ENCODE results near the gene LGALS9C.
"Not testable (repeated sequence)": the region's sequence is repeated elsewhere in the genome, so short reads cannot be mapped to it uniquely, and the experiment has no call there.

- TF ChIP-seq, protein P1, sequence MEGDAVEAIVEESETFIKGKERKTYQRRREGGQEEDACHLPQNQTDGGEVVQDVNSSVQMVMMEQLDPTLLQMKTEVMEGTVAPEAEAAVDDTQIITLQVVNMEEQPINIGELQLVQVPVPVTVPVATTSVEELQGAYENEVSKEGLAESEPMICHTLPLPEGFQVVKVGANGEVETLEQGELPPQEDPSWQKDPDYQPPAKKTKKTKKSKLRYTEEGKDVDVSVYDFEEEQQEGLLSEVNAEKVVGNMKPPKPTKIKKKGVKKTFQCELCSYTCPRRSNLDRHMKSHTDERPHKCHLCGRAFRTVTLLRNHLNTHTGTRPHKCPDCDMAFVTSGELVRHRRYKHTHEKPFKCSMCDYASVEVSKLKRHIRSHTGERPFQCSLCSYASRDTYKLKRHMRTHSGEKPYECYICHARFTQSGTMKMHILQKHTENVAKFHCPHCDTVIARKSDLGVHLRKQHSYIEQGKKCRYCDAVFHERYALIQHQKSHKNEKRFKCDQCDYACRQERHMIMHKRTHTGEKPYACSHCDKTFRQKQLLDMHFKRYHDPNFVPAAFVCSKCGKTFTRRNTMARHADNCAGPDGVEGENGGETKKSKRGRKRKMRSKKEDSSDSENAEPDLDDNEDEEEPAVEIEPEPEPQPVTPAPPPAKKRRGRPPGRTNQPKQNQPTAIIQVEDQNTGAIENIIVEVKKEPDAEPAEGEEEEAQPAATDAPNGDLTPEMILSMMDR (IDR thresholded peaks at IDR 0.05 in 2 of 3, conservative IDR thresholded peaks at IDR 0.05 in 1 of 3; ENCODE audit: borderline replicate concordance in 1 of 3, insufficient read depth in 1 of 3, low read depth in 2 of 3, low read length in 2 of 3): not testable (repeated sequence)
- not testable (repeated sequence) for TF ChIP-seq ZNF274 (IDR thresholded peaks at IDR 0.05; ENCODE audit: low read depth, low read length); EZH2phosphoT487 (IDR thresholded peaks at IDR 0.05; ENCODE audit: borderline replicate concordance); EGR1 (IDR thresholded peaks at IDR 0.05; ENCODE audit: low read depth); ATF3 (IDR thresholded peaks at IDR 0.05); POLR2AphosphoS5 (IDR thresholded peaks at IDR 0.05; ENCODE audit: low read depth, low read length); EZH2 (IDR thresholded peaks at IDR 0.05); RAD21 (IDR thresholded peaks at IDR 0.05; ENCODE audit: low read depth); REST (IDR thresholded peaks at IDR 0.05; ENCODE audit: low read depth)
Measured at GRCh38 chr17:18508667-18509066, 32.1 kb downstream of the LGALS9C start.
